Endometrial microvascular endothelial cells (primary cell): ENCODE measurements around the gene CD96. TPM values are rescaled to one million over a fixed set of nuclear protein-coding genes. Genes with fewer than 3 reads are reported as not detected.
"Not testable (repeated sequence)": the region's sequence is repeated elsewhere in the genome, so short reads cannot be mapped to it uniquely, and the experiment has no call there.

ENCODE experiments used
- in situ Hi-C: cut with HindIII; loops from 2 replicates; pipeline ENCODE4 v1.10.0; 2017; ENCODE audit warnings: low sequenced_read_pairs, low pct_unique_long_range_greater_than_20kb; ENCODE audit errors: inconsistent ontology term
- total RNA-seq: library from RNA; depleted of rRNA; stranded (reverse); fragments of >200 nt; gene quantifications from one replicate; pipeline ENCODE4 v1.2.3, GENCODE V29; 2015; ENCODE audit errors: inconsistent ontology term

The CD96 gene
- total RNA-seq, result not detected

- in situ Hi-C loops, result no loop called here
Observed at GRCh38 chr3:111541911-111542483, at the start of gene CD96. CD96 (plus strand) TSS chr3:111542197; CDS start chr3:111542249, 52 bp downstream.

DNA sequence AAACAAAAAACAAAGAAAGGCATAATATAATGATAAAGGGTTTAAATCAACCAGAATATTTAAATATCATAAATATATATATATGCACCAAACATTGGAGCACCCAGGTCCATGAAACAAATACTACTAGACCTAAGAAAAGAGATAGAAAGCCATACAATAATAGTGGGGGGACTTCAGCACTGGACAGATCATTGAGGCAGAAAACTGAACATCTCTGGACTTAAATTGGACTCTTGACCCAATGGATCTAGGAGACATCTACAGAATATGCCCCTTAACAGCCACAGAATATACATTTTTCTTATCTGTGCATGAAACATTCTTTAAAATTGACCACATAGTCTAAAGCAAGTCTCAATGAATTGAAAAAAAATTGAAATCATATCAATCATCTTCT lies 48.7 kb upstream of the CD96 start:
- in situ Hi-C loops, result no loop called here

DNA sequence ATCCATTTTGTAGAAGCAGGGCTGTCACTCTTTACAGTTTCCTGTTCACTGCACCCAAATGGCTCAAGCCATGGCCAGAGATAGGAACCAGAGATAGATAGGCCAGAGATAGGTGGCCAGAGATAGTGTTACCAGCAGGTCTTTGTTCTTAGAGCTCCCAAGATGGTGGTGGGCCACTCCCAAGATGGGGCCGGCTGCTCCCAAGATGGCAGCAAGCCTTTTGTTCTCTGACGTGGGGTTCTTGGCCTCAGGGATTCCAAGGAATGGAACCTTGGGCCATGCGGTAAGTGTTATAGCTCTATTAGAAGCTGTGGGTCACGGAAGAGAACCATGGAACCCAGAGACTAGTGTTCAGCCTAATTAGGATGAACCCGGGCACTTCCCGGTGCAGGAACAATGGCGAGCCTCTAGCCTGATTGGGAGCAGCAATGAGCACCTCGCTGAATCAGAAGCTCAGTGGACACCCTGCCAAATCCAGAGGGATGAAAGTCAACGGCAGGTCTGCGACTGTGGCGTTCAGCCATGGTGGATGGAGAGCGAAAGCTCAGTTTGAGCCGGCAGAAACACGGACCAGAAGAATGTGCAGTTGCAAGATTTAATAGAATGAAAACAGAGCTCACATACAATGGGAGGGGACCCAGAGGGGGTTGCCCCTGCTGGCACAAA lies 45.0 kb upstream of the CD96 start:
- in situ Hi-C loops, result no loop called here

GRCh38 chr3:111498022-111498421 lies 44.0 kb upstream of the CD96 start:
- in situ Hi-C loops, result no loop called here

DNA sequence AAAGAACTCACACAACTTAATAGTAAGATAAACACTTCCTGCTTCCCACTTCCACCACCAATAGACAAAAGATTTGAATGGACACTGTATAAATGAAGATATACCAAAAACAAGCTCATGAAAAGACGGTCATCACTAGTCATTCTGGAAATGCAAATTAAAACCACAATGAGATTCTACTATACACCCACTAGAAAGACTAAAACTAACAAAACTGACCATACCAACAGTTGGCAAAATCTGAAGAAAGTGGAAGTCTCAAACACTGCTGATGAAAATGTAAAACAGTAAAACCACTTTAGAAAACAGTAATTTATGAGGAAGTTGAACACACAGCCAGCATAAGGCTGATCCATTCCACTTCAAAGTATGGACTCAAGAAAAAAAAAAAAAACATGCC lies 35.6 kb upstream of the CD96 start:
- in situ Hi-C loops, result no loop called here

- in situ Hi-C loops, result no loop called here
Observed at GRCh38 chr3:111509308-111509707, 32.7 kb upstream of the CD96 start.

DNA sequence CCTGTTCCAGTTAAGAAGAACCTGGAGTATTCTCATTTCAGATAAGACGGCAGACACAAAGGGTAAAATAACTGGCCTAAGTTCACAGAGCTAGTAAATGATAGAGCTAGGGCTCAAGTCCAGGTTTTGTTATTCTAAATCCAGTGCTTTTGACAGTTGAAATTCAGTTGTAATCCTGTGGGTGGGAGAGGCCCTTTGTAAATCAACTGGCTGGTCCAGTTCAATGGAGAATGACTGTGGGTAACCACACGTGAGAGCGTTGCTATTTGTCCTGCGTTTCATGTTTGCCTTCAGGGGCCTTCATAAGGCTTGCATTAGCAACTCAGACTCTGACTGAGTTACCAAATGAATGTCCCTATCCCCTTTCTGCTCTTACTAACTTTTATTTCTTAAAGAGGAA lies 24.2 kb upstream of the CD96 start:
- in situ Hi-C loops, result no loop called here

DNA sequence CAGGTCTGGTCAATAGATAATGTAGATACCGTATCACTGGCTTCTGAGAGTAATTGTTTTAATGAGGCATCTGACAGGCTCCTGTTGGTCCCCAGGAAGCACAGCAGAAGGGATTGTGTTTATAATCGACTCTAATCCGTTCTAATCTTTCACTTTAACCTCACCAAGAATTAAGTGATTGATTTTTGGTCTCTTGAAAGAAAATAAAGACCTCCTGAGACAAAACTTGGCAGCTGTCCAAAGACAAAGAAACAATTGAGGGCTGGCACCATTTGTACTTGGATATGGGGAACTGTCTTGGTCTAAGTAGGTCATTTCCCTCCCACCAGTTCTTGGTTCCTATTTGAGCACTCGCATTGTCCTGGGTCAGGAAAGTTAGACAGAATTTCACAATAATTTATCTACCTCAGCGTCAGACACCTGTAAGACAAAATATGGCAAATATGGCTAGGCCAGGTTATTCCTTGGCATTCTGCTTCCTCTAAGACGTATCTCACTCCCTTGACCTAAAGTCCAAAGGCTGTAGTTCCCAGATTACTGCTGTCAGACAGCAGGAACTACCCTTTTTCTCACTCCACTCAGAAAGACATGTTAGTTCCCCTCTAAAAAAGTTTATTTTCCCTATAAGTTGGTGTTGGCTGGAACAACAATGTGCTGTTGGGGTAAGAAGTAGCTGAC lies 22.7 kb upstream of the CD96 start:
- in situ Hi-C loops, result no loop called here

DNA sequence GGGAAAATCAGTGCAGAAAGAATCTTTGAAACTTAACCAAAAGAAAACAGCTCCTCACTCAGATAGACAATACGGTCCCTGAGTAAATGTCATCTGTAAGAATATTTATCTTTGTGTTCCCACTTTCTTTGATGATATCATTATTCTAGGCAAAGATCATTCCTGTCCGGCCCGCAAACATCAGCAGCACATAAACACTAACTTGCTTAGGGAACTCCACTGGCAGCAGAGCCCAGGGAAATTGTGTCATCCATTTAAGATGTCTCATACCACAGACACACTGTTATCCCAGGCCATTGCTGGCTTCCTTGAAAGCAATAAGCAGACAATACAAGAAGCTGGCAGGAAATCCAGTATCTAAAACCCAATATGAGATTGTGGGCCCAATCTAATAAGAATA lies 20.1 kb upstream of the CD96 start:
- in situ Hi-C loops, result no loop called here

GRCh38 chr3:111524486-111524885 lies 17.5 kb upstream of the CD96 start:
- in situ Hi-C loops, result not testable (repeated sequence)

DNA sequence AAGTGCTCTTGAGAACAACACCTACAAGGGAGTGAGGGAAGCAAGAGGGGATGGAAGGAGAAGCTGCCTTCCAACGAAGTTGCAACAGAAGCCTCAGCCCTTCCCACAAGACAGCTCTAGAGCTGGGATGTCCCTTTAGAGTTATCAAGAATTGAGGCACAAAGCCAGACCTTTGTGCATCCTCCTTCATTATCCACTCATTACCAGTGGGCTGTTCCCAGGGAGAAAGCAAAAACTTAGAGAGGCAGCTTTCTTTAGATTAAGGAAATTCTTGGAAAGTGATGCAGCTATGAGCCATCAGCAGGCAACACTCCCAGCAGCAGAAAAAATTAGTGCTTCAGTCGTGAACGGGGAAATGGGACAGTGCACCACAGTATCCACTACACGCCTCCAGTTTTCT lies 10.6 kb upstream of the CD96 start:
- in situ Hi-C loops, result no loop called here

DNA sequence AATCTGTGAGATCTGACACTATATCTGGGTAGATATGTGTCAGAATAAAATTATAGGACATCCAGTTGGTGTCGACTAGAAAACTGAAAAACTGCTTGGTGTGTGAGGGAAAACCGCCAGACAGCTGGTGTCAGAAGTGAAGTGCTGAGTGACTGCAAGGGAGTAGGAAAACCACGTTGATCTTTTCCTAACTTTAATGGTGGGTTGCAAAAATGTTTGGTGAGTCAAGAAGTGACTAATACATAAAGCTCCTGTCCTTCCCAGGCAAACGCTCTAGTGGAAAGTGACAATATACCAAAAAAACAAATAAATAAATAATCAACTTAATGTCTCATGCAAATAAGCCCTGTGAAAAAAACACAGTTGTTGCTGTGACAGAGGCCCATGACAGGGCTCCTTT lies 7.3 kb upstream of the CD96 start:
- in situ Hi-C loops, result no loop called here

GRCh38 chr3:111538111-111538510 lies 3.9 kb upstream of the CD96 start:
- in situ Hi-C loops, result no loop called here

- in situ Hi-C loops, result no loop called here
Observed at GRCh38 chr3:111538681-111539083, 3.3 kb upstream of the CD96 start.

DNA sequence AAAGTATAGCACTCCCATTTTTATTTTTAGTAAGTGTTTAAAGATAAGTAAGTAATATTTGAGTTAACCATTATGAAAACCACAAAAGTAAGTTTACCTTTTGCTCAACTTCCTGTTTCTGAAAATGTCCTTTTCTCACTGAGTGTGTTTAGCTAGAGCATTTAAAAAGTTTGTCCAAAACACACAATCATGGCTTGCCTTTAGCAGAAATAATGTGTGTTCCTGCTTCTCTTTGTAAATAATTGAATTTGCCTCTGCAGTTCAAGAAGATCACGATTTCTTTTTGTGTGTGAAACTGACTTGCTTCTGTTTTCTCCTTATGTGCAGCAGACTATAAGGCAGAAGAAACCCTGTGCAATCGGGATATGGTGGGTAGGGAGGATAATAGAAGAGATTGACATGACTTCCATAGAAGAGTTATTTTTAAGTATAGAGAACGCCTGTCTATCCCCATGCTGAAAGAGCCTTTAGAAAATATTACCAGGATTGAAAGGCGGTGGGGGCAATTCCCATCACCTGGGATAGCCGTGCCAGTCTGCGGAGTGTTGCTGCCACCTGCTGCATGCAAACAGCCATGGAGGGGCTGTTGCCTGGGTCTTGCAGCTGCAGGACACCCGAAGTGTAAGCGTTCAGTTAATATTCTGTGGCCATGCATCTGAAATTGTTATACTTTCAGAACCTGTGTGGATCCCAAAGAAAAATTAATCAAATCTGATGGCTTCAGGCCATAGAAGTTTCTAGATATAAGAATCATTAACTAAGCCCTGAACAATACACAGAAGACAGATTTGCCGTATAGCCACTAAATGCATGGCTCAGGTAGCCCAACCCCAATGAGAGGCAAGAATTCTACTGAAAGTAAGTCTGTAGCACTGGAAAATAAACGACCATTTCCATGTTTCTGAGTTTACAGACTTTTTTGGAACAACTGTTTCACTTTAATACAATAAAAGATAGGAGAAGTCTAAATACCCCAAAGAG lies 2.4 kb upstream of the CD96 start:
- in situ Hi-C loops, result no loop called here

GRCh38 chr3:111541391-111541790 lies 606 bp upstream of the CD96 start:
- in situ Hi-C loops, result no loop called here

DNA sequence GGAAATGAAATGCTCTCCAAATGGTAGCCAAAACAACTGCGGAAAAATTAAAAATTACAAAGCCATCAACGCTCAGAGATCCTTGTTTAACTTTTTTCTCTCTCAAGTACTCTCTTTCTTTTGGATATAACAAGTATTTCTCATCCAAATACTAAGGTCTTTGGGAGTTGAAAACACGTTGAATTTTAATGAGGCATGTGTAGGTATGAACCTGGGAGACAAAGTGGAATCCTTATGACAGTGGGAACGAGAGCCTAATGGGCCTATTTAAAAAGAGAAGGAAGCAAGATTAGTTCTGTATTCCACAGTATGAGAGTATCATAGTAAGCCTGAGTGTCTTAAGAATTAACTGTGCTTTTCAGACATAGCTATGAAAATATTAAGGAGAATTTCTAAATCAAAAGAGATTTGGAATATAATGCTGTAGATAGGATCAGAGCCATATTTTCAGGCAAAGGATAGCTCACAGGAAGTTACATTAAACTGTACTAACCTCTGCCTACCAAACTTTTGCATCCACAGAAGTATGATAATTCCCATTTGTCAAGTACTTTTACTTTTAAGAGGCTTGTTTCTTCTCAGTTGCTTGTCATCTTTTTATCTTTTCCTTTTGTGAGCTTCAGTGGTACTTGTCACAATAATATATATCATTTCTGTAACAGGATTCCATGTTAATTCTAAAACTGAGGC lies 759 bp downstream of the CD96 start:
- in situ Hi-C loops, result no loop called here

GRCh38 chr3:111545349-111545748 lies 3.4 kb downstream of the CD96 start:
- in situ Hi-C loops, result no loop called here

- in situ Hi-C loops, result no loop called here
Observed at GRCh38 chr3:111547631-111548030, 5.6 kb downstream of the CD96 start.
